Endothelial cell of umbilical vein (primary cell): ENCODE data around the gene RAD1. TPM values are rescaled to one million over a fixed set of nuclear protein-coding genes. Genes with fewer than 3 reads are reported as not detected.

Experiments used
- BruUV-seq: library from RNA; stranded (reverse); fragments of 400-500 nt; replicated peaks from 2 replicates; lab custom pipeline; 2021; lab: Mats Ljungman, UMichigan
- CTCF ChIA-PET: fragments of 300-600, 350-600 bp; sonication (Branson Sonifier 250); formaldehyde crosslinking; loops from one replicate; lab custom pipeline; 2021; ENCODE audit warnings: antibody characterized with exemption, inconsistent platforms; lab: Charles Lee
- POLR2A ChIA-PET: fragments of 300-600, 350-600 bp; sonication (Branson Sonifier 250); formaldehyde crosslinking; loops from one replicate; lab custom pipeline; 2021; ENCODE audit warnings: antibody characterized with exemption, inconsistent platforms; lab: Charles Lee
- DNase-seq: peaks from one replicate; pipeline ENCODE4 v3.0.0-alpha.2; 2011; ENCODE audit warnings: low read depth, low spot score
- FAIRE-seq: peaks from 2 replicates; lab custom pipeline; 2011; peaks lifted over from hg19 to GRCh38; lab: Jason Lieb, UNC
- H2AFZ ChIP-seq: 2 replicates; pipeline ENCODE4 v1.6.0; 2012; ENCODE audit warnings: low read depth, low read length, control low read depth, inconsistent platforms
- H3K27ac ChIP-seq: 2 replicates; pipeline ENCODE4 v1.5.1; 2011; ENCODE audit warnings: low read depth, mild to moderate bottlenecking, control low read depth, low read length, moderate library complexity; ENCODE audit not compliant: insufficient read depth
- H3K27me3 ChIP-seq, 2 experiments: 2 replicates each; pipeline versions ENCODE4 v1.6.0 to v1.6.1; 2011; ENCODE audit warnings: low read length in 2 of 2, mixed read lengths in 1 of 2; ENCODE audit not compliant: control insufficient read depth in 2 of 2, insufficient read depth in 2 of 2
- H3K36me3 ChIP-seq, 2 experiments: 2 replicates in 1 of 2; 3 replicates in 1 of 2; pipeline ENCODE4 v1.5.1; 2011; ENCODE audit warnings: low read length in 2 of 2, mild to moderate bottlenecking in 1 of 2, moderate library complexity in 1 of 2; ENCODE audit not compliant: control insufficient read depth in 2 of 2, insufficient read depth in 2 of 2; ENCODE audit errors: extremely low read depth in 1 of 2
- H3K4me1 ChIP-seq: 3 replicates; pipeline ENCODE4 v1.5.1; 2011; ENCODE audit warnings: mild to moderate bottlenecking, low read length; ENCODE audit not compliant: control insufficient read depth, insufficient read depth; ENCODE audit errors: extremely low read depth
- H3K4me2 ChIP-seq: 2 replicates; pipeline ENCODE4 v1.6.1; 2011; ENCODE audit warnings: low read length, control low read depth, mixed read lengths; ENCODE audit not compliant: insufficient read depth
- H3K4me3 ChIP-seq, 3 experiments: fragments of 200-600 bp in 1 of 3; sonication (generic), shearing (Covaris generic) in 1 of 3; replicated peaks in 1 of 3; 2 replicates each; pipeline ENCODE4 v1.5.1; 2011 to 2016; ENCODE audit warnings: control low read depth in 3 of 3, low read length in 3 of 3, mild to moderate bottlenecking in 2 of 3, inconsistent platforms in 1 of 3, low read depth in 1 of 3, moderate library complexity in 1 of 3; ENCODE audit not compliant: insufficient read depth in 1 of 3
- H3K79me2 ChIP-seq: 2 replicates; pipeline ENCODE4 v1.6.0; 2012; ENCODE audit warnings: low read length, inconsistent platforms; ENCODE audit not compliant: control insufficient read depth, insufficient read depth
- H3K9ac ChIP-seq: replicated peaks from 2 replicates; pipeline ENCODE3; 2011; ENCODE audit warnings: low read length, control low read depth; ENCODE audit not compliant: insufficient read depth; ENCODE audit errors: extremely low read depth
- H3K9me1 ChIP-seq: replicated peaks from 3 replicates; pipeline ENCODE4 v1.6.0; 2011; ENCODE audit warnings: mild to moderate bottlenecking, low read length; ENCODE audit not compliant: control insufficient read depth, insufficient read depth; ENCODE audit errors: extremely low read depth
- H3K9me3 ChIP-seq: replicated peaks from 2 replicates; pipeline ENCODE4 v1.5.1; 2012; ENCODE audit warnings: low read length, inconsistent platforms; ENCODE audit not compliant: control insufficient read depth, insufficient read depth
- H4K20me1 ChIP-seq: replicated peaks from 2 replicates; pipeline ENCODE3; 2011; ENCODE audit warnings: mild to moderate bottlenecking, low read length; ENCODE audit not compliant: control insufficient read depth, insufficient read depth; ENCODE audit errors: extremely low read depth
- CTCF ChIP-seq, 2 donors: IDR thresholded peaks; 1 replicate in 1 of 2; 2 replicates in 1 of 2; pipeline ENCODE4 v1.5.1; 2011; ENCODE audit warnings: low read length in 2 of 2, mild to moderate bottlenecking in 2 of 2, moderate library complexity in 2 of 2, control low read depth in 1 of 2, inconsistent platforms in 1 of 2, low read depth in 1 of 2; ENCODE audit not compliant: insufficient read depth in 1 of 2; ENCODE audit errors: extremely low read depth in 1 of 2
- EZH2 ChIP-seq: IDR thresholded peaks from 2 replicates; pipeline ENCODE4 v1.6.1; 2012; ENCODE audit warnings: borderline replicate concordance, low read depth, mild to moderate bottlenecking, moderate library complexity, low read length, inconsistent platforms; ENCODE audit not compliant: severe bottlenecking
- FOS ChIP-seq: IDR thresholded peaks from 2 replicates; pipeline ENCODE4 v1.6.1; 2011; ENCODE audit warnings: mild to moderate bottlenecking, low read length, moderate library complexity, borderline replicate concordance; ENCODE audit not compliant: insufficient read depth
- GATA2 ChIP-seq: IDR thresholded peaks from 2 replicates; pipeline ENCODE4 v1.7.0; 2011; ENCODE audit warnings: low read depth, mild to moderate bottlenecking, moderate library complexity, mixed read lengths, low read length; ENCODE audit not compliant: insufficient read length, insufficient read depth
- JUN ChIP-seq: IDR thresholded peaks from 2 replicates; pipeline ENCODE4 v1.6.1; 2011; ENCODE audit warnings: borderline replicate concordance, low read depth; ENCODE audit not compliant: insufficient read length, insufficient read depth
- MYC ChIP-seq: IDR thresholded peaks from one replicate; pipeline ENCODE4 v1.6.1; 2011; ENCODE audit warnings: mild to moderate bottlenecking, low read depth, low read length
- POLR2A ChIP-seq: IDR thresholded peaks from 2 replicates; pipeline ENCODE4 v1.6.1; 2012; ENCODE audit warnings: low read depth, mild to moderate bottlenecking, control low read depth, low read length
- POLR2AphosphoS5 ChIP-seq: IDR thresholded peaks from 2 replicates; pipeline ENCODE4 v1.6.1; 2012; ENCODE audit warnings: low read depth, mild to moderate bottlenecking, control low read depth, low read length, moderate library complexity; ENCODE audit not compliant: insufficient read depth
- dilution Hi-C: fragments of 300-500 bp; cut with MboI; formaldehyde crosslinking; loops from one replicate; pipeline ENCODE4 v1.15.0; 2019; ENCODE audit warnings: low sequenced_read_pairs; ENCODE audit not compliant: extremely low pct_ligation_motif_present
- intact Hi-C: fragments of 100-400 bp; cut with micrococcal nuclease; formaldehyde crosslinking; loops from one replicate; pipeline ENCODE4 v1.10.0; 2022
- polyA plus RNA-seq, 4 experiments: library from polyadenylated mRNA; depleted of rRNA in 3 of 4; stranded (reverse) in 3 of 4; unstranded in 1 of 4; fragments of >200 nt; gene quantifications; 2 replicates each; pipeline versions ENCODE4 v1.2.1 to v1.2.3, GENCODE V29; 2011 to 2012; ENCODE audit warnings: missing spikeins in 1 of 4
- total RNA-seq: library from RNA; stranded (reverse); gene quantifications from 2 replicates; pipeline ENCODE4 v1.2.3, GENCODE V29; 2021
- TF ChIP-seq, protein P1 (sequence below): IDR thresholded peaks from 2 replicates; pipeline ENCODE4 v1.6.1; 2011; ENCODE audit not compliant: insufficient read depth, insufficient read length

RAD1 gene
- total and polyA plus RNA-seq, 2 donors (not counting 3 experiments of a cell fraction or from before 2014, with no cell fraction given), result 10.7 to 22.2 TPM

GRCh38 chr5:34959323-34959722 is 44.0 kb upstream of the RAD1 start:
- BruUV-seq, result no TSS peak
- intact Hi-C loops (no loop called here), dilution Hi-C loops (no loop called here)
- Histone ChIP-seq H3K36me3 (no peaks in the 10 kb centered on the region), H3K9me1 (no peaks in the 10 kb centered on the region), H2AFZ (no peak overlapping the region), H3K9ac (no peak overlapping the region), H3K27ac (no peak overlapping the region), H3K9me3 (no peaks in the 10 kb centered on the region), H3K4me2 (no peak overlapping the region), H3K4me1 (no peaks in the 10 kb centered on the region), H3K79me2 (no peaks in the 10 kb centered on the region), H4K20me1 (no peaks in the 10 kb centered on the region), H3K27me3 (no peaks in the 10 kb centered on the region), H3K4me3 (no peak overlapping the region)
- CTCF ChIA-PET, result interaction anchor here (1.7 to 2.6 kb wide), 2 partner anchors 30 to 44 kb away, joined by 5 to 24 read pairs; partner anchors contain the start of gene DNAJC21
- peak; percentile 43 for FAIRE-seq
- TF ChIP-seq, protein P1, sequence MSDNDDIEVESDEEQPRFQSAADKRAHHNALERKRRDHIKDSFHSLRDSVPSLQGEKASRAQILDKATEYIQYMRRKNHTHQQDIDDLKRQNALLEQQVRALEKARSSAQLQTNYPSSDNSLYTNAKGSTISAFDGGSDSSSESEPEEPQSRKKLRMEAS, result no peak
- no peak for TF ChIP-seq FOS
- no peak for TF ChIP-seq MYC
- no peak for TF ChIP-seq POLR2A
- no peak for TF ChIP-seq JUN
- TF ChIP-seq GATA2, result no peak
- no peak for TF ChIP-seq CTCF (IDR thresholded peaks at IDR 0.05; ENCODE audit: extremely low read depth in 1 of 2, insufficient read depth in 1 of 2, low read depth in 1 of 2, low read length in 2 of 2)
- no peak for TF ChIP-seq POLR2AphosphoS5
- TF ChIP-seq EZH2, result no peak
- POLR2A ChIA-PET, result no interaction called here
- DNase-seq, result no peak
